ENCODE data around the gene OTP. TPM values are rescaled to one million over a fixed set of nuclear protein-coding genes. Genes with fewer than 3 reads are reported as not detected.

Gene OTP
- total and polyA plus RNA-seq, 10 of the 15 experiments (the other 5 are each of a cell fraction or from before 2014, with no cell fraction given): 0.31 to 8.8 (median 2.4) TPM

DNA sequence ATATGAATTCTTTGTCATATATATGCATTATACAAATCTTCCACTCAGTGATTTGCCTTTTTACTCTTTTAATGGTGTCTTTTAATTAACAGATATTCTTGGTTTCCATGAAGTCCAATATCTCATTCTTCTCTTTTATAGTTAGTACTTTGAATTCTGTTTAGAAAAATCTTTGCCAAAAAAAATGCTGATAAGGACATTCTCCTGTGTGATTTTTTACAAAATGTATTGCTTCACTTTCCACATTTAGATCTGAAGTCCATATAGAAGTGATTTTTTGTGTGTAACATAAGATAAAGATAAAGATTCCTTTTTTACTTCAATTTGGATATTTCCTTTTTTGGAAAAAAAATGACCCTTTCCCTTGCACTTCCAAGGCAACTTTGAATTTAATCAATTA, 50.3 kb downstream of the OTP start (continued):
- TF ChIP-seq, protein P1, sequence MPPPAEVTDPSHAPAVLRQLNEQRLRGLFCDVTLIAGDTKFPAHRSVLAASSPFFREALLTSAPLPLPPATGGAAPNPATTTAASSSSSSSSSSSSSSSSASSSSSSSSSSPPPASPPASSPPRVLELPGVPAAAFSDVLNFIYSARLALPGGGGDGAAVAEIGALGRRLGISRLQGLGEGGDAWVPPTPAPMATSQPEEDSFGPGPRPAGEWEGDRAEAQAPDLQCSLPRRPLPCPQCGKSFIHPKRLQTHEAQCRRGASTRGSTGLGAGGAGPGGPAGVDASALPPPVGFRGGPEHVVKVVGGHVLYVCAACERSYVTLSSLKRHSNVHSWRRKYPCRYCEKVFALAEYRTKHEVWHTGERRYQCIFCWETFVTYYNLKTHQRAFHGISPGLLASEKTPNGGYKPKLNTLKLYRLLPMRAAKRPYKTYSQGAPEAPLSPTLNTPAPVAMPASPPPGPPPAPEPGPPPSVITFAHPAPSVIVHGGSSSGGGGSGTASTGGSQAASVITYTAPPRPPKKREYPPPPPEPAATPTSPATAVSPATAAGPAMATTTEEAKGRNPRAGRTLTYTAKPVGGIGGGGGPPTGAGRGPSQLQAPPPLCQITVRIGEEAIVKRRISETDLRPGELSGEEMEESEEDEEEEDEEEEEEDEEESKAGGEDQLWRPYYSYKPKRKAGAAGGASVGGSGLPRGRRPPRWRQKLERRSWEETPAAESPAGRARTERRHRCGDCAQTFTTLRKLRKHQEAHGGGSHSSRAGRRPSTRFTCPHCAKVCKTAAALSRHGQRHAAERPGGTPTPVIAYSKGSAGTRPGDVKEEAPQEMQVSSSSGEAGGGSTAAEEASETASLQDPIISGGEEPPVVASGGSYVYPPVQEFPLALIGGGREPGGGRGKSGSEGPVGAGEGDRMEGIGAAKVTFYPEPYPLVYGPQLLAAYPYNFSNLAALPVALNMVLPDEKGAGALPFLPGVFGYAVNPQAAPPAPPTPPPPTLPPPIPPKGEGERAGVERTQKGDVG (CRISPR knock-in tag; IDR thresholded peaks at IDR 0.05): no peak
- TF ChIP-seq, protein P2, sequence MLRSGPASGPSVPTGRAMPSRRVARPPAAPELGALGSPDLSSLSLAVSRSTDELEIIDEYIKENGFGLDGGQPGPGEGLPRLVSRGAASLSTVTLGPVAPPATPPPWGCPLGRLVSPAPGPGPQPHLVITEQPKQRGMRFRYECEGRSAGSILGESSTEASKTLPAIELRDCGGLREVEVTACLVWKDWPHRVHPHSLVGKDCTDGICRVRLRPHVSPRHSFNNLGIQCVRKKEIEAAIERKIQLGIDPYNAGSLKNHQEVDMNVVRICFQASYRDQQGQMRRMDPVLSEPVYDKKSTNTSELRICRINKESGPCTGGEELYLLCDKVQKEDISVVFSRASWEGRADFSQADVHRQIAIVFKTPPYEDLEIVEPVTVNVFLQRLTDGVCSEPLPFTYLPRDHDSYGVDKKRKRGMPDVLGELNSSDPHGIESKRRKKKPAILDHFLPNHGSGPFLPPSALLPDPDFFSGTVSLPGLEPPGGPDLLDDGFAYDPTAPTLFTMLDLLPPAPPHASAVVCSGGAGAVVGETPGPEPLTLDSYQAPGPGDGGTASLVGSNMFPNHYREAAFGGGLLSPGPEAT (IDR thresholded peaks at IDR 0.05; ENCODE audit: low read depth): no peak

DNA sequence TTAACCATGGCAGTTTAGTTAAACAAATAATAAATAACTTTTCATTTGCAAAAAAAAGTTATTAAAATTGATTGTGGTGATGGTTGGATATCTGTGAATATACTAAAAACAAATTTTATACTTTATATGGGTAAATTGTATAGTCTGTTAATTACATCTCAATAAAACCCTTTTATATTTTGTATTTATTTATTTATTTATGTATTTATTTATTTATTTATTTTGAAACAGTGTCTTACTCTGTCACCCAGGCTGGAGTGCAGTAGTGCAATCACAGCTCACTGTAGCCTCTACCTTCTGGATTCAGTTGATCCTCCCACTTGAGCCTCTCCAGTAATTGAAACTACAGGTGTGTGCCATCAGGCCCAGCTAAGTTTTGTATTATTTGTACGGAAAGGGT, 52.4 kb downstream of the OTP start:
- Histone ChIP-seq H3K4me2 (ENCODE audit: control insufficient read depth, insufficient read depth) (no peak overlapping the region), H3K27ac (ENCODE audit: control insufficient read depth, insufficient read depth) (no peak overlapping the region), H3K9me3 (replicated peaks; ENCODE audit: control insufficient read depth, insufficient read depth, low read length) (no peaks in the 10 kb centered on the region; the same call in 2 of the 3 replicates), H3K36me3 (ENCODE audit: control insufficient read depth in 2 of 2, insufficient read depth in 2 of 2, low read length in 1 of 2) (no peaks in the 10 kb centered on the region), H4K20me1 (ENCODE audit: control insufficient read depth, insufficient read depth) (no peaks in the 10 kb centered on the region), H3K27me3 (replicated peaks in 1 of 2; ENCODE audit: control insufficient read depth in 2 of 2, insufficient read depth in 2 of 2, low read length in 1 of 2) (no peaks in the 10 kb centered on the region), H3K9ac (ENCODE audit: control insufficient read depth, insufficient read depth, low read length) (no peak overlapping the region), H3K4me3 (no peak overlapping the region), H2AFZ (ENCODE audit: control insufficient read depth, low read depth, low read length) (no peak overlapping the region), H3K4me1 (ENCODE audit: control insufficient read depth, insufficient read depth, low read length) (no peaks in the 10 kb centered on the region), H3K79me2 (ENCODE audit: control insufficient read depth, insufficient read depth, low read length) (no peaks in the 10 kb centered on the region)
- ATAC-seq (no peak), FAIRE-seq (no peak), DNase-seq (ENCODE audit: low read depth, low spot score) (no peak)
- SMC1A ChIA-PET (ENCODE audit: uncharacterized antibody, unreplicated experiment): interaction anchor here (0.6 to 0.9 kb wide), 3 partner anchors 37 to 188 kb away, joined by 3 read pairs; no protein-coding TSS in a partner anchor
- RAD21 ChIA-PET (ENCODE audit: unreplicated experiment): interaction anchor here (0.7 kb wide), 1 partner anchor 686 kb away, joined by 4 read pairs; no protein-coding TSS in a partner anchor
- POLR2A ChIA-PET: interaction anchor here (0.7 kb wide), 2 partner anchors 125 to 232 kb away, joined by 3 to 4 read pairs; no protein-coding TSS in a partner anchor
- in situ Hi-C loops (cut with MboI): no loop called here
- WGBS (ENCODE audit: insufficient coverage, insufficient replicate concordance, low lambda C conversion rate, missing lambda C conversion rate): 29% methylated on average over 1 of the region's 1 CpG
- TF ChIP-seq, protein P3, sequence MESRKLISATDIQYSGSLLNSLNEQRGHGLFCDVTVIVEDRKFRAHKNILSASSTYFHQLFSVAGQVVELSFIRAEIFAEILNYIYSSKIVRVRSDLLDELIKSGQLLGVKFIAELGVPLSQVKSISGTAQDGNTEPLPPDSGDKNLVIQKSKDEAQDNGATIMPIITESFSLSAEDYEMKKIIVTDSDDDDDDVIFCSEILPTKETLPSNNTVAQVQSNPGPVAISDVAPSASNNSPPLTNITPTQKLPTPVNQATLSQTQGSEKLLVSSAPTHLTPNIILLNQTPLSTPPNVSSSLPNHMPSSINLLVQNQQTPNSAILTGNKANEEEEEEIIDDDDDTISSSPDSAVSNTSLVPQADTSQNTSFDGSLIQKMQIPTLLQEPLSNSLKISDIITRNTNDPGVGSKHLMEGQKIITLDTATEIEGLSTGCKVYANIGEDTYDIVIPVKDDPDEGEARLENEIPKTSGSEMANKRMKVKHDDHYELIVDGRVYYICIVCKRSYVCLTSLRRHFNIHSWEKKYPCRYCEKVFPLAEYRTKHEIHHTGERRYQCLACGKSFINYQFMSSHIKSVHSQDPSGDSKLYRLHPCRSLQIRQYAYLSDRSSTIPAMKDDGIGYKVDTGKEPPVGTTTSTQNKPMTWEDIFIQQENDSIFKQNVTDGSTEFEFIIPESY (IDR thresholded peaks at IDR 0.05): no peak
- TF ChIP-seq NBN (IDR thresholded peaks at IDR 0.05) (no peak), ZNF274 (IDR thresholded peaks at IDR 0.05; ENCODE audit: insufficient read depth, insufficient read length) (no peak), ZNF384 (IDR thresholded peaks at IDR 0.05; ENCODE audit: borderline replicate concordance, low read depth, low read length) (no peak), SIX5 (IDR thresholded peaks at IDR 0.05; ENCODE audit: low read depth, low read length, severe bottlenecking) (no peak), ZBED1 (IDR thresholded peaks at IDR 0.05; ENCODE audit: borderline replicate concordance) (no peak), RB1 (IDR thresholded peaks at IDR 0.05; ENCODE audit: borderline replicate concordance) (no peak), ZZZ3 (IDR thresholded peaks at IDR 0.05; ENCODE audit: control insufficient read depth, insufficient read length, low read depth) (no peak), SMAD5 (IDR thresholded peaks at IDR 0.05; ENCODE audit: low read depth) (no peak), IRF4 (IDR thresholded peaks at IDR 0.05; ENCODE audit: low read depth, low read length) (no peak)
- TF ChIP-seq, protein P4, sequence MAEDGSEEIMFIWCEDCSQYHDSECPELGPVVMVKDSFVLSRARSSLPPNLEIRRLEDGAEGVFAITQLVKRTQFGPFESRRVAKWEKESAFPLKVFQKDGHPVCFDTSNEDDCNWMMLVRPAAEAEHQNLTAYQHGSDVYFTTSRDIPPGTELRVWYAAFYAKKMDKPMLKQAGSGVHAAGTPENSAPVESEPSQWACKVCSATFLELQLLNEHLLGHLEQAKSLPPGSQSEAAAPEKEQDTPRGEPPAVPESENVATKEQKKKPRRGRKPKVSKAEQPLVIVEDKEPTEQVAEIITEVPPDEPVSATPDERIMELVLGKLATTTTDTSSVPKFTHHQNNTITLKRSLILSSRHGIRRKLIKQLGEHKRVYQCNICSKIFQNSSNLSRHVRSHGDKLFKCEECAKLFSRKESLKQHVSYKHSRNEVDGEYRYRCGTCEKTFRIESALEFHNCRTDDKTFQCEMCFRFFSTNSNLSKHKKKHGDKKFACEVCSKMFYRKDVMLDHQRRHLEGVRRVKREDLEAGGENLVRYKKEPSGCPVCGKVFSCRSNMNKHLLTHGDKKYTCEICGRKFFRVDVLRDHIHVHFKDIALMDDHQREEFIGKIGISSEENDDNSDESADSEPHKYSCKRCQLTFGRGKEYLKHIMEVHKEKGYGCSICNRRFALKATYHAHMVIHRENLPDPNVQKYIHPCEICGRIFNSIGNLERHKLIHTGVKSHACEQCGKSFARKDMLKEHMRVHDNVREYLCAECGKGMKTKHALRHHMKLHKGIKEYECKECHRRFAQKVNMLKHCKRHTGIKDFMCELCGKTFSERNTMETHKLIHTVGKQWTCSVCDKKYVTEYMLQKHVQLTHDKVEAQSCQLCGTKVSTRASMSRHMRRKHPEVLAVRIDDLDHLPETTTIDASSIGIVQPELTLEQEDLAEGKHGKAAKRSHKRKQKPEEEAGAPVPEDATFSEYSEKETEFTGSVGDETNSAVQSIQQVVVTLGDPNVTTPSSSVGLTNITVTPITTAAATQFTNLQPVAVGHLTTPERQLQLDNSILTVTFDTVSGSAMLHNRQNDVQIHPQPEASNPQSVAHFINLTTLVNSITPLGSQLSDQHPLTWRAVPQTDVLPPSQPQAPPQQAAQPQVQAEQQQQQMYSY (CRISPR knock-in tag; IDR thresholded peaks at IDR 0.05): no peak
- no TSS peak for BruUV-seq (replicated peaks)
- CTCF ChIA-PET: interaction anchor here (0.6 to 0.7 kb wide), 4 partner anchors 11 to 1249 kb away, joined by 3 to 5 read pairs (median 3); no protein-coding TSS in a partner anchor
- intact Hi-C loops (cut with micrococcal nuclease; ENCODE audit: unreplicated experiment): no loop called here
